HG03039 (cell line): ENCODE results near the gene ZSCAN20.
"Not testable (repeated sequence)": the region's sequence is repeated elsewhere in the genome, so short reads cannot be mapped to it uniquely, and the experiment has no call there.

Source experiments
- ATAC-seq: cut with Tn5 transposase; IDR thresholded peaks from one replicate; pipeline ENCODE4 v1.9.1; 2021; ENCODE audit warnings: mild to moderate bottlenecking, moderate library complexity; ENCODE audit not compliant: unreplicated experiment

The ZSCAN20 gene

DNA sequence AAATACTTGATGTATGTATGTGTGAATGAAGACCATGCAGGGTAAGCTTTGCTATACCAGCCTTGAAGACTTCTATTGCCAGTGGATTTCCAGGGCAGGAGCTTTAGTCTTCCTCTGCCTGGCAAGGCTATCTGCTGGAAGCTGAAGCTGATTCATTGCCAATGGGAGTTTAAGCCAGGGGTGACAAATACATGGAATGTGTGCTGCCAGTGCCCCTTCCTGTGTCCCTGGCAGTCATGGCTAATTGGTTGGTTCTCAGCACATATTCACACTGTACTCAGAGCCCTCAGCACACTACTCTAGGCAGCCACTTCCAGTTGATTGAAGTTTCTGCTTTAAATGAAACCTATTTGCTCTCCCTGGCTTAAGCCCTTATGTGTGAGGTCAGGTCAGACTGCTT is 1.5 kb downstream of the ZSCAN20 start:
- ATAC-seq = no peak

DNA sequence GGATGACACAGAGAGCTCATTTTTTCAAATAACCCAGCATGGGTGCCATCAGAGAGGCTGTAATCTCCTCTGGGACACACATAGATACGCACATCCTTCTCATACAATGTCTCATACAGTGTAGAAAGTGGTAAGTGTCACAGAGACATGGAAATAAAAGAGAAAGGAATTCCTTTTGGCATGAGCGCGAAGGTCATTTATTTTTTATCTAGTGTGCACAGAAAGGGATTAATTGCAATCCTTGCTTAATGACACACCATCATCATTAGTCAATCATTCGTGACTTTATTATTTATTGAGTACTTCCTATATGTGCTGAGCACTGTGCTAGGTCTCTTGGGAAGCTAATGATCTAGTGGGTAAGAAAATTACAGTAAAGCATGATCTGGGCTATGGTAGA is 5.0 kb downstream of the ZSCAN20 start:
- no peak for ATAC-seq

DNA sequence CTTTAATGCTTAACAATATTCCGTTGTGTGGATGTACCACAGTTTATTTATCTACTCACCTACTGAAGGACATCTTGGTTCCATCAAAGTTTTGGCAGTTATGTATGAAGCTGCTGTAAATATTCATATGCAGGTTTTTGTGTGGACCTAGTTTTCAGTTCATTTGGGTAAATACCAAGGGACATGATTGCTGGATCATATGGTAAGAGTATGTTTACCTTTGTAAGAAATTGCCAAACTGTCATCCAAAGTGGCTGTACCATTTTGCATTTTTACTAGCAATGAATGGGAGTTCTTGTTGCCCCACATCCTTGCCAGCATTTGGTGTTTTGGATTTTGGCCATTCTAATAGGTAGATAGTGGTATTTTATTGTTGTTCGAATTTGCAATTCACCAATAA is 10.0 kb downstream of the ZSCAN20 start:
- no peak for ATAC-seq

DNA sequence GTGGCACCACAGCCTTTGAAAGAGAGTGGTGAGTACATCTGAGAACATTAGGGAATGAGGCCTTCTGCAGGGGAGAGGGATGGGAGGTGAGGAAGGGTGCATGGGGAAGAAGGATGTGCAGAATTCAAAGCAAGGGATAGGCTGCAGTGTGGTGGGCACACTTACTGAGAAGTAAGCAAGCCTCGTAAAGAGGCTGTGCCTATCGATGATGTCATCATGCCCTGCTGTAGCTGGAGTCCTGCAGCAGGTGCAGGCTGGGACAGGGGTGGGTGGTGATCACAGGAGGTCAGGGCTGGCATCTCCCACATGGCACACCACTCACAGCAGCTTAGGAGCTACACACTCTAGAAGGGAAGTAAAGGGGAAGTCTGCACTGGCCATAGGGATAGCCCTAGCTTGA is 16.2 kb downstream of the ZSCAN20 start:
- ATAC-seq = no peak

DNA sequence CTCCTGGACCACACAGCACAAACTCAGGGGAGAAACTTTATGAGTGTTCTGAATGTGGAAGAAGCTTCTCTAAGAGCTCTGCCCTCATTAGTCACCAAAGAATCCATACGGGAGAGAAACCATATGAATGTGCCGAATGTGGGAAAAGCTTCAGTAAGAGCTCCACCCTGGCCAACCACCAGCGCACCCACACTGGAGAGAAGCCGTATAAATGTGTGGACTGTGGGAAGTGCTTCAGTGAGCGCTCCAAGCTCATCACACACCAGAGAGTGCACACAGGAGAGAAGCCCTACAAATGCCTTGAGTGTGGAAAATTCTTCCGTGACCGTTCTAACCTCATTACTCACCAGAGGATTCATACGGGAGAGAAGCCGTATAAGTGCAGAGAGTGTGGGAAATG is 22.5 kb downstream of the ZSCAN20 start:
- no peak for ATAC-seq

DNA sequence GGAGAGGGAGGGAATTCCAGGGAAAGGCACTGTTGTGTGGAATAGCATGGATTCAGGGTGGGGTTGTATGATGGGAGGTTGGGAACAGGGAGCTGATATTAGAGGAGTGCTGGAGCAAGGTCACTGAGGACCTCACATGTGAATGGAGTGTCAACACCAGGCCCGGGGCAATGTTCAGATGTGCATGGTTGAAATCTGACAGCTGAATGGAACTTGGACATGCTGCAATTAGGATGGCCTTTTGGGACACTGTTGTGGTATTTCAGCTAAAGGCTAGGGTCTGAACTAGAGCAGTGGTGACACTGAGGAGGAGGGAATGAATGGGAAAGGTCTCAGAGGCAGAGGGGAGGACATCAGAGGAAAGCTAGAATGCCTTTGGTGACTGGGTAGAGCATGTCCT is 25.0 kb downstream of the ZSCAN20 start:
- ATAC-seq = no peak

DNA sequence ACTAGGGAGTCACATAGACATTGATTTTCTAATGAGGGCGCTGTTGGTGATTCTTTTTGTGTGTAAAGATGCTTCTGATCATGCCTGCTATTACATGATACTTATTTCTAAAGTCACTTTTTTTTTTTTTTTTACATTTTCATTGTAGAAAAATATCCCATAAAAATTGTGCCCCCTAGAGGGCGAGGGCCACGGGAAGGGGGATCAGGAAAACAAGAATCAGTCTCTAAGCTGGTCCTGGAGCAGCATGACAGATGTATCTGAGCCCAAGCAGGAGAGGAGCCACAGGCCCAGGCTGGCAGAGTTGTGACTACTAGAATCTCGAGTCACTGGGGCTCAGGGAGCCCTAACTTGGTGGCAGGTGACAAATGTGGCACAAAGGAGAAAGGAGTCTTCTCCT is 28.1 kb downstream of the ZSCAN20 start:
- no peak for ATAC-seq

DNA sequence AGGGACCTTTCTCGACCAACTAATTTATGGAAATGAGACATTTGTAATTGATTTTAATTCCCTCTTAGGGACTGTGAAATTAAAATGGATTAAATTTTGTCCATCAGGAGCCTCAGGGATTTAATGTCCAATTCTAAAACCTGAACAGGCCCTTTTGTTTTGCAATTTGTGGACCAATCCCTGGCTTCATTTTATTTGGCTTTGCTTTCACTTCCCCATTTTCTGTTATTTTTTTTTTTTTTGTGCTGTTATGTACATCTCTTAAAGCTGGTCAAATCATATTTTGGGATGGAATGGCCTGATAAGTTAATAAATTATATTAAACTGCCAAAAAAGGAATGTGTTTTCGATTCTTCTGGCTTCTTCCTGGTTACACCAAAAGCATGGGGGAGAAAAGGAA is 28.9 kb downstream of the ZSCAN20 start:
- ATAC-seq = no peak

DNA sequence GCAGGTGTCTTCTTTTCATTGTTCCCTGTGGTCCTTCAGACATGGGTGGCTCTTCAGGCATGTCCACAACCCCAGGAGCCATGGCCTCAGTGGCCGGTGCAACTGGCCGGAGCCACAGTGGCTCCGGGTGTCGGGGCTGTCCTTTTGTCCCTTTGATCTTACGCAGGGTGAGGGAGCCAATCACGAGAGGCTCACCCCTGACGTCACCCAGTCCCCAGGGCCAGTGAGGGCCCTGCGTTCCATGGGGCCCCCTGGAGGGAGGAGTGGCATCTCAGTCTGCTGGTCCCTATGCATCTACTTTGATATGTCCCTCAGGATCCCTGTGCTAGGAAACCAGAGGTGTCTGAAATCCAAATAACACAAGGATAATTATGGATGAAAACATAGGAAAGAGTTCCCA is 29.3 kb downstream of the ZSCAN20 start:
- ATAC-seq = no peak

DNA sequence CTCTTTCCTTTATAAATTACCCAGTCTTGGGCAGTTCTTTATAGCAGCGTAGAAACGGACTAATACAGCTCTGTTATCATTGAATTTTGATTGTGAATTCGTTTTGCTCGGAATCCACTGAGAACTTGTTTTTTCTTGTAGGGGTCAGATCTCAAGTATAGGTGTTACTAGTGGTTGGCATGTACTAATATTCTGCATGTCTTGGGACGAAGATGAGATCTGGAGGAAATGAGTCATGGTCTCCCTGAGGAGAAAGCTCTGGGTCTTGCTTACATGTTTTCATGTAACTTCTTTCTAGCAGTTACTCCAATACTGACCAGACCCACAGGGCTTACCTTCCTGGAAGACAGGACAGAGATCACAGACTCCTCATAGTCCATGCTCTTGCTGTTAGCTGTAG is 30.3 kb downstream of the ZSCAN20 start:
- ATAC-seq = no peak

DNA sequence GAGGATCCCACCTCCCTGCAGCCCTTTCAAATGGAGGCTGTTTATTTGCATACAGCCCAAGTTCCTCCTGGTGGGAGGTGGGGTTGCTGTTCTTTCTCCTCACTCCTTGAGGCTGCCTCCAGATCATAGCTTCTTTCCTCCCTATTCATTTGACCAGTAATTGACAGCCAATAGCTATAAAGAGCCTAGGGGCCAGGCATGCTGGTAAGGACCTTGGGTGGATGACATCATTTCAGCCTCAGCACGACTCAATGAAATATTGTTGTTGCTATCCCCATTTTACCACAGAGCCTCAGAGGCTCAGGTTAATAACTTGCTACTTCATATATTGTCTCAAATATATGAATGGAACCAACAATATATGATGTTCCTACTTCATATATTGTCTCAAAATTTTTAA is 31.1 kb downstream of the ZSCAN20 start:
- no peak for ATAC-seq

DNA sequence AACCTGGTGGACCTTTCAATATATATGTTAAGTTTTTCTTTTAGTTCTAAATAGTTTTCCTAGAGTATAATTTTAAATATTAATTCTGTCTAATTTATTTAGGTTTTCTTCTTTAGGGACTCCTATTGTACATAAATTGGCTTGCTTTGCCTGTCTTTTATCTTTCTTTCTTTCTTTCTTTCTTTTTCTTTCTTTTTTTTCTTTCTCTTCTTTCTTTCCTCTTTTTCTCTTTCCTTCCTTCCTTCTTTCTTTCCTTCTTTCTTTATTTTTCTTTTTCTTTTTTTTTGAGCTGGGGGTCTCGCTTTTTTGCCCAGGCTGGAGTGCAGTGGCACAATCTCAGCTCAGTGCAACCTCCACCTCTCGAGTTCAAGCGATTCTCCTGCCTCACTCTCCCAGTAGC is 35.2 kb downstream of the ZSCAN20 start:
- no peak for ATAC-seq

DNA sequence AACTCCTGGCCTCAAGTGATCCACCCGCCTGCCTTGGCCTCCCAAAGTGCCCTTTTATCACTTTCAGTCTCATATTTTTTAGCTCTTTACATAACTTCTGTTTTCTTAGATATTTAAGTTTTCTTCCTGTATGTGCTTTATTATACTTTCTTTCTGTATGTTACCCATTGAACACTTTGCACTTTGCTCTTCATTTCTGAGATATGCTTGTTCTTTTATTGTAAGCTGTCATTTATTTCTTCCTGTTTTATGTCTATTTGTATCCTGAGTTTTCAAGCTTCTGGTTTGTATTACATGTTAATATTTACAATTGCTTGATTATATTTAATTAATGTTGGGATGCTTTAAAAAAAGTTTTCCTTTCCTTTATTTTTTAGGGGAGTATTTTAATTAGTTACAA is 35.7 kb downstream of the ZSCAN20 start:
- ATAC-seq = no peak

DNA sequence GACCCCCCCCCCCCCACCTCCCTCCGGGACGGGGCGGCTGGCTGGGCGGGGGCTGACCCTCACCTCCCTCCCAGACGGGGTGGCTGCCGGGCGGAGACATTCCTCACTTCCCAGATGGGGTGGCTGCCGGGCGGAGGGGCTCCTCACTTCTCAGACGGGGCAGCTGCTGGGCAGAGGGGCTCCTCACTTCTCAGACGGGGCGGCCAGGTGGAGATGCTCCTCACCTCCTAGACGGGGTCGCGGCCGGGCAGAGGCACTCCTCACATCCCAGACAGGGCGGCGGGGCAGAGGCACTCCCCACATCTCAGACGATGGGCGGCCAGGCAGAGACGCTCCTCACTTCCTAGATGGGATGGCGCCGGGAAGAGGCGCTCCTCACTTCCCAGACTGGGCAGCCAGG is 36.8 kb downstream of the ZSCAN20 start:
- ATAC-seq = not testable (repeated sequence)

DNA sequence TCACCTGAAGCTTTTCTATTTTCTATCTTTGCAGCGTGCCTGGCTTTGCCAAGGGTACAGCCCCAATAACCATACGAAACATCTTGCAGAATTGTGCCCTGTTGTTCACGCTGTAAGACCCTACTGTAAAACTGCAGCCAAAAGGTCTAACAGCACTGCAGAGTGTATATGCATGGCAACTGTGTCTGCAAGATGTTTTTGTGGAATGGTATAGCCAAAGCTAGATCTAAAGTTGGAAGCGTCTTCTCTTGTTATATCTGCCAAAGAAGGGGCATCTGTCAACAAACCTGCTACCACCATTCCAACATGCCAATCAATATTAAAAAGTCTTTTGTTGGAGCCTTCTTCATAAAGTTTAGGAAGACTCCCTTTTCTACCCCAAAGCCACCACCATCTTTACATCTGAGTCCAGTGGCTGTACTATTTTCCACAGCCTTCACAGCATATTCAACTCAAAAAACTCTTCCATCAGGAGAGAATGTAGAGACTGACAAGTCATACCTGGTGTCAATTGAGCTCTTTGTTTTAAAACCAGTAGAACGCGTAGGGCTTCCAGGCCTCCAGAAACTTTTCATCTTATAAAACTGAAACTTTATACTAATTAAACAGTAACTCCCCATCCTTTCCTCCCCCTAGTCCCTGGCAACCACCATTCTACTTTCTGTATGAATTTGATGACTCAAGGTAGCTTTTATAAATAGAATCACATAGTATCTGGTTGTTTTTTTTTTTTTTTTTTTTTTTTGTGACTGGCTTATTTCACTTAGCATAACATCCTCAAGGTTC is 40.0 kb downstream of the ZSCAN20 start:
- ATAC-seq = no peak

DNA sequence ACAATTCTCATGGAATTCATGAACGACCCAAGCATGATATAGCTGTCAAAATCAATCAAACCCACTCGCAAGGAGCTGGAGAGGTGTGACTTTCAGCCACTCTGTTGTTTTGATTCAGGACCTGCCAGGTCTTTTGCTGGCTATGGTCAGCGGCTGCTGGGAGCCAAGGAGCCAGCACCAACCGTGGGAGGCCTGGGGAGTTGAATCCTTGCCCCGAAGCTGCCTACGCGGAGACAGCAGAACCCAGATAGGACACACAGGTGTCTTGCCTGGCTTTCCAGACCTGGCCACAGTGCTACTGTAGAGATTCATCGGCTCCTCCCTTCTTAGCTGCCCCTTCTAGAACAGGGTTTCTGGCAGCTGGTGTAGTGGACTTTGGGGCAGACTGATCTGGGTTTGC is 42.7 kb downstream of the ZSCAN20 start:
- ATAC-seq = no peak

DNA sequence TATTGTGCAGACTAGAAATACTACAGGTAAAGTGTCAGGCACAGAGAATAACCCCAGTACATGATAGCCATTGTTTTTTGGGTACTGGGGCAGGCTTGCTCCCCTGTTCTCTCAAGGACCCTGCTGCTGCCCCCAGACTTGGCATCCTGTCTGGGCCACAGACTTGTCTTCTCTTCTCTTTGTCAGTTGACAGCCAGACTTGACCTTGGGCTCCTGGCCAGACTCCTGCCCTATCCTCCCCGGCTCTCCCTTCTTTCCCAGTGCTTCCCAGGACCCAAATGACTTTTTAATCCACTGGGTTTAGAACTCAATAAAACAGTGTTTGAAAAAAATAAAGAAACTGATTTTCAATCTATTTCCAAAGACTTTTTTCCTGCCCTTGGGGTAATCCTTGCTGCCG is 43.2 kb downstream of the ZSCAN20 start:
- ATAC-seq = no peak

DNA sequence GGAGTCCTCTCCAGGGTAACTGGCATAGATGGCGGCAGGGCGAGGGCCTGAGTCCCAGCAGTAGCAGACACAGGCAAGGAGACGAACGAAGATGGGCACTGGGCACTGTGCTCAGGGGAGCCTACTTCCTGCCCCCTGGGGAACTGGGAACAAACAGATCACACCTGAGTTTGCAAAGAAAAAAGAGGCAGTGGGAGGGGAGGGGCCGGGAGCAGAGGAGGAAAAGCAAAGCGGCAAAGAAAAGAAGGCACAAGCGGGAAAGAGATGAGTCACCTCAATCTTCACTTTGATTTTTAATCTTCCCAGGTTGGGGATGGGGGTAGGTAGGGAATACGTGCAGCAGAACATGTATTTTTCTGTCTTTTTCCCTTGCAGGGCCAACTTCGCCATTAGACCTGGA is 44.0 kb downstream of the ZSCAN20 start:
- no peak for ATAC-seq

DNA sequence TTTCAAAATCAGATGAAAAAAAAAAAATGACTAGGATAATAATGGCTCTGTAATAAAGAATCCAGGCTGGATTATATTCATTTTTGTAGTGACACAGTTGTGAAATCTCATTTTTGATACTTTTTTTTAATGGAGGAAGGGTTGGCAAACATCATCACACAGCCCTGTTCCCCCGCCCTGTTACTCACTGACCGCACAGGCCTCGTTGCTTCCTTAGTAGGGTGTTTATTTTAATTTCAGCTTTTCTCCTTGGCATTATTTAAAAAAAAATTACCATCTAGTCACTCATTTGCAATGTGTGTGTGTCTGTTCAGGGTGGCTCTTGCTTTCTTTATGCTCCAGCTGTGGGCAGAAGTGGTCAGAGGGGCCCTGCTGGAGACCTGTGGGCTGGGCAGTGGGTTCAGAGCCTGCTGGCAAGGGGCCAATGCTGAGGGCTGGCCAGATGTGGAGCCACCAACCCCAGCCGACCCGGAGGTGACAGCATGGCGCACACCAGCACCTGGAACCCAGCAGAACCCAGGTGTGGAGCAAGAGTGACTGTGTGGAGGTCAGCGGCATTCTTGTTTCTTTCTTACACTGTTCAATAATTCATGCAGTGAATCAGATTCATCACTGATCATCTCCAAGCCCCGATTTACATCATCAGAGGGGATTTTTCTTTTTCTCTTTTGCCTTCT is 44.6 kb downstream of the ZSCAN20 start:
- ATAC-seq = no peak

DNA sequence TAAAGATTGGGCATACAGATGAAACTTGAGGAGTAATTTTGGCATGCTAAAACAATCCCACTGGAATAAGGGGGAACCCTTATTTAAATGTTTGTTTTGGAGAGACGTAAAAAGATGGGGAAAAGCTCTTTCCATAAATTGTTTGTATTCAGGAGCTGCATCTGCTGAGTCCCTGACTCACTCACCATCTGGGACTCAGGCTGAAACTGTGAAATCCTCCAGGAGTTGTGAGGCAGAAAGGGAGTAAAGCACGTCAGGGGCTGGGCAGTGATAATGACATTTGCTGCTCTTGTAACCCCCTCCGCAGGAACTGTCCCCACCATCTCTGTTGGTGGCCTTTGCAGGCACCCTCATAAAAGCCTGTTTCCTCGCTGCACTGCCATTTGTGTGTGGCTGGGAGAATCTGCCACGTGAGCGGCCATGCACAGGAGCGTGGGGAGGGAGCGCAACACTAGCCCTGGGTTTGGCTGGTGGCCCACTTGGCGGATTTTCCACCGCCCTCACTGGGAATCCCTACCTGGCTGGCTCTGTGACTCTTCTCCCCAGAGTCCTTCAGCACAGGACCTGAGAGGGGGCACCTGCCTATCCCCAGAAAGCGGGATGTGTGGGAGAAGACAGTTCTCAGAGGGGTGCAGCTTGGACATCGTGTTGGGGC is 45.3 kb downstream of the ZSCAN20 start:
- ATAC-seq = no peak

DNA sequence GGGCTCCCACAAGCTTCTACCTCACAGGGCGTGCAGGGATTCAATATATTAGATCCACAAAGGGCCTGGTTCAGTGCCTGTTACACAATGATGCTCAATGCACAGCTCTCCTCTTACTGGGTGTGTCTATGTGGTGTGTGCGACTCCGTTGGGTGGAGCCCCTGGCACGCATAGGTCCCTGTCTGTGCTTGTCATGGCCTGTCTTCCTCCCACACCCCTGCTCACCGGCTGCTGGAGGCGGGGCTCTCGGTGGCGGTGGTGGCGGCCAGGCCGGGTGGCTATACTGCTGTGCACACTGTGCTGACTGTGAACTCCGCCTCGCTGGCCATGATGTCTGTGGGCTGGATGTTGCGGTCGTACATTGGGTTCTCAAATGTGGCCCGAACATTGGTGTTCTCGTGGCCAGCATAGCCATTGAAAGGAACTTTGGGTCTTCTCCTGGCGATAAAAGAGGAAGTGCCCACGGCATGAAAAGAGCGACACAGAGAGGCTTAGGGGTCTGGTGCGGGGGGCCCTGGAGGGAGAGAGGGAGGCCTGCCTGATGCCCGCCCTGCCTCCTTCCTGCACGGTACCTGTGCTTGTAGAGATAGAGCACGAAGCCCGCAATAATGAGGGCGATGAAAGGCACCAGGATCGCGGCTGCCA is 46.9 kb downstream of the ZSCAN20 start:
- no peak for ATAC-seq

DNA sequence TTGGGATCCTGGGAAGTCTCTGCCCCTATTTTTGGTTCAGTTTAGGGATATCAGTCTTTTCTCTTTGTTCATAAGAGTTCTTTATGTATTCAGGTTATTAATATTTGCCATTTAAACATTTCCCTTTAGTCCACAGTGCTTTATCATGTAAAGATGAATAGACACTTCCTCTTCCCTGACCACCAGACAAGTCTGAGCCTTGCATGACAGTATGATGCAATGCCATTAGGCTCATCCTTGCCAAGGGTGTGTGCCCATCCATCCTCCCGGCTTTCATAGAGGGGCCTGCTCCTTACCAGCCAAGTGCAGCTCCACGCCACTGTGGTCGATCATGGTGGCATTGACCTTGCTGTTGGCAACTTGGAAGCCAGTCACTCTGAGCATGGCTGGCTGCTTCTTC is 52.1 kb downstream of the ZSCAN20 start:
- no peak for ATAC-seq
